Testis (tissue), 3 donors: ENCODE measurements around the gene EPSTI1. TPM values are rescaled to one million over a fixed set of nuclear protein-coding genes. Genes with fewer than 3 reads are reported as not detected.

ENCODE experiments used
- DNase-seq: peaks from one replicate; pipeline ENCODE4 v3.0.0-alpha.2; 2019
- H3K27ac ChIP-seq, 2 donors: fragments of 200-600 bp; sonication (generic); one replicate each; pipeline ENCODE4 v1.5.1; 2019
- H3K27me3 ChIP-seq: fragments of 200-600 bp; sonication (generic); one replicate; pipeline ENCODE4 v1.5.1; 2019
- H3K36me3 ChIP-seq: fragments of 200-600 bp; sonication (generic); one replicate; pipeline ENCODE4 v1.5.1; 2017; ENCODE audit warnings: low read depth; ENCODE audit errors: missing control alignments
- H3K4me1 ChIP-seq: fragments of 200-600 bp; sonication (generic); one replicate; pipeline ENCODE4 v1.5.1; 2019
- H3K4me3 ChIP-seq, 2 donors: fragments of 200-600 bp; sonication (generic); one replicate each; pipeline ENCODE4 v1.5.1; 2017 to 2019
- H3K9me3 ChIP-seq: fragments of 200-600 bp; sonication (generic); one replicate; pipeline ENCODE4 v1.5.1; 2017
- CTCF ChIP-seq, 3 experiments: fragments of 450-650 bp in 2 of 3; fragments of 200-600 bp in 1 of 3; sonication (generic) in 1 of 3; IDR thresholded peaks; one replicate each; pipeline ENCODE4 v1.5.1; 2016 to 2019; ENCODE audit warnings: antibody characterized with exemption in 3 of 3, mild to moderate bottlenecking in 2 of 3, moderate library complexity in 1 of 3
- POLR2A ChIP-seq: fragments of 450-650 bp; IDR thresholded peaks from one replicate; pipeline ENCODE4 v1.6.1; 2017; ENCODE audit warnings: antibody characterized with exemption, mild to moderate bottlenecking, moderate library complexity
- WGBS, 2 donors: methylation state at CpG; one replicate each; pipeline ENCODE4 v1.1.5; 2018; 5-methylcytosine and 5-hydroxymethylcytosine counted together
- intact Hi-C: fragments of 100-400 bp; cut with DNase I; formaldehyde crosslinking; loops from one replicate; pipeline ENCODE4 v1.15.1; 2023; ENCODE audit warnings: low total_unique reads
- polyA plus RNA-seq: library from polyadenylated mRNA; stranded (reverse); fragments of 350-450 nt; fragmentation: Illumina TruSeq; extraction: RNeasy Lipid Tissue Mini Kit (QIAGEN cat#74804); gene quantifications from one replicate; pipeline ENCODE4 v1.2.3, GENCODE V29; 2014; ENCODE audit warnings: low read depth, low replicate concordance; ENCODE audit not compliant: insufficient read depth
- total RNA-seq, 2 donors: library from RNA; depleted of rRNA; stranded (reverse); fragments of >200 nt; gene quantifications; one replicate each; pipeline ENCODE4 v1.2.3, GENCODE V29; 2016

The EPSTI1 gene
- total and polyA plus RNA-seq, 3 donors from 2014 or later = 9.6 to 12.5 (median 11.4) TPM

DNA sequence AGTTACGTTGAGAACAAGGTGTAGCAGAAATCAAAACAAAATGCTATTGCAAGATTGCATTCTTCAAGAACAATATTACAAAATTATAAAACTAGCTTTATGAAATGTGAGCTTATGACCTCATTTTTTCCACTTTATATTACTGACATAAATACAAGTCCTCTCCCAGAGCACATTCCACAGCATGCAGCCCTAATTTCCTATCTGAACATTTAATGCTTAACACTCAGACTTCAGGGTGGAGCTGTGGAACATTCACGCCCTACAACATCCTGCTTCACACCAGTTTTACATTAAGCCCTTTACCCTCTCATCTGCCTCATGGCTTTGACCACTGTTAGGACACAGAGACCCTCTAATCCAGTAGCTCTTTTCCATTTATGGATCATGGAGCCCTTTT is 65.5 kb downstream of the EPSTI1 start:
- Histone ChIP-seq H3K4me3 (no peak overlapping the region), H3K27ac (no peak overlapping the region), H3K27me3 (no peaks in the 10 kb centered on the region), H3K36me3 (no peaks in the 10 kb centered on the region), H3K9me3 (no peaks in the 10 kb centered on the region), H3K4me1 (no peaks in the 10 kb centered on the region)
- intact Hi-C loops = no loop called here
- WGBS, 2 donors = 60 to 63% methylated on average over 2 of the region's 2 CpGs
- DNase-seq = no peak
- TF ChIP-seq POLR2A (no peak), CTCF (IDR thresholded peaks at IDR 0.05) (no peak)

DNA sequence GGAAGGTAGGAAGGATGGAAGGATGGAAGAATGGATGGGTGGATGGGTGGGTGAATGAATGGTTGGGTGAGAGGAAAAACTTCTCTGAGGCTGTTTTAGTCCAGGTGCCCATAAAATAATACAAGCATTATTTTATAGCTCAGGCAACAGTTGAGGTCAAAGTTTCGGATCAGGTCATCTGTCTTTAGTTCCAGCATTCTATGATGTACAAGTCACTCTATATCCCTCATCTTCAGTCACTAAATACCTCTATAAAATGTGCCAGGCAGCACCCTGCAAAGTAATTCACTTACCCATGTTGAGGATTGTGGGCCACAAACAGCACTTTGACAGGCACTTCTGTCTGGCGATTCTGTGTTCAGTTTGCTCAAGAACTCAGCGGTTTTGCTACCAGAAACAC is 66.0 kb downstream of the EPSTI1 start:
- TF ChIP-seq CTCF (IDR thresholded peaks at IDR 0.05) = no peak
- no peak for TF ChIP-seq POLR2A
- intact Hi-C loops = no loop called here
- Histone ChIP-seq H3K9me3 (no peaks in the 10 kb centered on the region), H3K4me3 (no peak overlapping the region), H3K36me3 (no peaks in the 10 kb centered on the region), H3K27ac (no peak overlapping the region), H3K27me3 (no peaks in the 10 kb centered on the region), H3K4me1 (no peaks in the 10 kb centered on the region)
- no peak for DNase-seq
- 94% methylated on average over 3 of the region's 3 CpGs for WGBS, 2 donors

GRCh38 chr13:42925626-42926025 is 66.4 kb downstream of the EPSTI1 start:
- no peaks in the 10 kb centered on the region for H3K27me3 ChIP-seq
- H3K9me3 ChIP-seq = no peaks in the 10 kb centered on the region
- H3K4me3 ChIP-seq = no peak overlapping the region
- no peaks in the 10 kb centered on the region for H3K4me1 ChIP-seq
- no peak overlapping the region for H3K27ac ChIP-seq
- no peaks in the 10 kb centered on the region for H3K36me3 ChIP-seq
- TF ChIP-seq POLR2A (no peak), CTCF (IDR thresholded peaks at IDR 0.05) (no peak)
- DNase-seq = no peak
- intact Hi-C loops = no loop called here
- WGBS, 2 donors = 94 to 100% methylated on average over 2 of the region's 2 CpGs

DNA sequence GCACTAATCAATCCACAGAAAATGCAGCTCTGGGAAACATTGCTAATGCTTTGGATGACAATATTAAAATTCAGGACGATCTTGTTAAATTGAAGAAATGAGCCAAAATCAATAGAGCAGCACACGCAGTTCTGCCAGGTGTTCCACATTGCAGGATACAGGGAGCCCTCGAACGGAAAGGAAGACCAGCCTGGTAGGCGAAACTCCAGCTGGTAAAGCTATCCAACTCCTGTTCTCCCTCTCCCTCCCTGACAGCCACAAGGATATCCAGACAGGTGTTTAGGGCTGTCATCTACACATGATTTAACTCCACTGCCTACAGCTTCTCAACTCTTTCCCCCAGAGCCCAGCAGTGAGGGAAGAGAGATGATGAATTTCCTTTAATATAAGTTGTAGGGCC is 67.7 kb downstream of the EPSTI1 start:
- no peak overlapping the region for H3K27ac ChIP-seq
- H3K9me3 ChIP-seq = no peaks in the 10 kb centered on the region
- WGBS, 2 donors = 51 to 74% methylated on average over 5 of the region's 5 CpGs
- no peak overlapping the region for H3K4me3 ChIP-seq
- H3K27me3 ChIP-seq = no peaks in the 10 kb centered on the region
- DNase-seq = no peak
- TF ChIP-seq POLR2A = no peak
- no peak for TF ChIP-seq CTCF (IDR thresholded peaks at IDR 0.05)
- no peaks in the 10 kb centered on the region for H3K4me1 ChIP-seq
- intact Hi-C loops = no loop called here
- no peaks in the 10 kb centered on the region for H3K36me3 ChIP-seq

- H3K27me3 ChIP-seq = no peaks in the 10 kb centered on the region
- peaks cover 11% of the 10 kb centered on the region for H3K4me1 ChIP-seq
- DNase-seq = no peak
- no peak for TF ChIP-seq POLR2A
- TF ChIP-seq CTCF (IDR thresholded peaks at IDR 0.05) = no peak
- H3K27ac ChIP-seq = no peak overlapping the region
- no peak overlapping the region for H3K4me3 ChIP-seq
- H3K36me3 ChIP-seq = no peaks in the 10 kb centered on the region
- WGBS, 2 donors = 77 to 80% methylated on average over 4 of the region's 4 CpGs
- H3K9me3 ChIP-seq = no peaks in the 10 kb centered on the region
- intact Hi-C loops = no loop called here
Measured at GRCh38 chr13:42907745-42908144, 84.3 kb downstream of the EPSTI1 start.
